22Rv1 (cell line): ENCODE measurements around the gene MEI4.
"Not testable (repeated sequence)": the region's sequence is repeated elsewhere in the genome, so short reads cannot be mapped to it uniquely, and the experiment has no call there.

Experiments
- ZFX ChIP-seq: fragments of 450-650 bp; IDR thresholded peaks from 2 replicates; pipeline ENCODE4 v1.6.1; 2017; ENCODE audit warnings: antibody characterized with exemption, borderline replicate concordance
- TF ChIP-seq, protein P1 (sequence below): fragments of 450-650 bp; IDR thresholded peaks from 2 replicates; pipeline ENCODE4 v1.5.1; 2017; ENCODE audit warnings: mild to moderate bottlenecking

DNA sequence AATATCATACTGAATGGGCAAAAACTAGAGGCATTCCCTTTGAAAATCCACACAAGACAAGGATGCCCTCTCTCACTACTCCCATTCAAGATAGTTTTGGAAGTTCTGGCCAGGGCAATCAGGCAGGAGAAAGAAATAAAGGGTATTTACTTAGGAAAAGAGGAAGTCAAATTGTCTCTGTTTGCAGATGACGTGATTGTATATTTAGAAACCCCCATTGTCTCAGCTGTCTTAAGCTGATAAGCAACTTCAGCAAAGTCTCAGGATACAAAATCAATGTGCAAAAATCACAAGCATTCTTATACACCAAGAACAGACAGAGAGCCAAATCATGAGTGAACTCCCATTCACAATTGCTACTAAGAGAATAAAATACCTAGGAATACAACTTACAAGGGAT is 99.3 kb downstream of the MEI4 start:
- TF ChIP-seq, protein P1, sequence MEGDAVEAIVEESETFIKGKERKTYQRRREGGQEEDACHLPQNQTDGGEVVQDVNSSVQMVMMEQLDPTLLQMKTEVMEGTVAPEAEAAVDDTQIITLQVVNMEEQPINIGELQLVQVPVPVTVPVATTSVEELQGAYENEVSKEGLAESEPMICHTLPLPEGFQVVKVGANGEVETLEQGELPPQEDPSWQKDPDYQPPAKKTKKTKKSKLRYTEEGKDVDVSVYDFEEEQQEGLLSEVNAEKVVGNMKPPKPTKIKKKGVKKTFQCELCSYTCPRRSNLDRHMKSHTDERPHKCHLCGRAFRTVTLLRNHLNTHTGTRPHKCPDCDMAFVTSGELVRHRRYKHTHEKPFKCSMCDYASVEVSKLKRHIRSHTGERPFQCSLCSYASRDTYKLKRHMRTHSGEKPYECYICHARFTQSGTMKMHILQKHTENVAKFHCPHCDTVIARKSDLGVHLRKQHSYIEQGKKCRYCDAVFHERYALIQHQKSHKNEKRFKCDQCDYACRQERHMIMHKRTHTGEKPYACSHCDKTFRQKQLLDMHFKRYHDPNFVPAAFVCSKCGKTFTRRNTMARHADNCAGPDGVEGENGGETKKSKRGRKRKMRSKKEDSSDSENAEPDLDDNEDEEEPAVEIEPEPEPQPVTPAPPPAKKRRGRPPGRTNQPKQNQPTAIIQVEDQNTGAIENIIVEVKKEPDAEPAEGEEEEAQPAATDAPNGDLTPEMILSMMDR, result not testable (repeated sequence)
- not testable (repeated sequence) for TF ChIP-seq ZFX
